HG03135 (cell line): Measurements from ENCODE around the gene WDR90.

Experiments used
- ATAC-seq: cut with Tn5 transposase; IDR thresholded peaks from one replicate; pipeline ENCODE4 v1.9.1; 2021; ENCODE audit warnings: mild to moderate bottlenecking, moderate library complexity; ENCODE audit not compliant: unreplicated experiment

WDR90 gene

DNA sequence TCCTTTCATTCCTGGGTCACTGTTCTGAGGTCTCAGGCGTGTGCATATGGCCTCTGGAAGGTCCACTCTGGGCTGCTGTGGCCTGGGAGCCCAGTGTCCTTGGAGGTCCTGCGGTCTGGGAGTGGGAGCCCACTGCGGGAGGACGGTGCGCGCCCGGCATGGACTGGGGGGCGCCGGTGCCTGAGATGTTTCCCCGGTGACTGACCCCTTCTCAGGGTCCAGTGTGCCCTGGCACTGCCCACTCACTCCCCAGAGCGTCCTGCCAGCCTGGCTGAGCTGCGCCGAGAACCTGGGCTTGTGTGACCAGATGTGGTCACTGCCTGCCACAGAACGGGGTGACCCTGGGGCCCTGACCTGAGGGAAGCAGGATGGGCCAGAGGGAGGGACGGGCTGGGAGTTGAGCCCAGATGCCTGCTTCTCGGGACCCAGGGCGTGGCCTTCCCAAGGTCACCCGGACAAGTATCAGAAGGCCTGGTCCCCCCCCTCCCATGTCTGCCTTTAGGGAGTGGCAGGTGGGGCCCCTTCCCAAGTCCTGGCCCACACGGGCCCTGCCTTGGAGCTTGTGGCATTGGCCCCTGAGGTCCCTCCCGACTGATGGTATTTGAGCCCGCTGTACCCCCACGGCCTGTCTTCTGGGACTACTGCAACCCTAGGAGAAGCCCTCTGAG lies 25.2 kb downstream of the WDR90 start:
- ATAC-seq, result no peak

DNA sequence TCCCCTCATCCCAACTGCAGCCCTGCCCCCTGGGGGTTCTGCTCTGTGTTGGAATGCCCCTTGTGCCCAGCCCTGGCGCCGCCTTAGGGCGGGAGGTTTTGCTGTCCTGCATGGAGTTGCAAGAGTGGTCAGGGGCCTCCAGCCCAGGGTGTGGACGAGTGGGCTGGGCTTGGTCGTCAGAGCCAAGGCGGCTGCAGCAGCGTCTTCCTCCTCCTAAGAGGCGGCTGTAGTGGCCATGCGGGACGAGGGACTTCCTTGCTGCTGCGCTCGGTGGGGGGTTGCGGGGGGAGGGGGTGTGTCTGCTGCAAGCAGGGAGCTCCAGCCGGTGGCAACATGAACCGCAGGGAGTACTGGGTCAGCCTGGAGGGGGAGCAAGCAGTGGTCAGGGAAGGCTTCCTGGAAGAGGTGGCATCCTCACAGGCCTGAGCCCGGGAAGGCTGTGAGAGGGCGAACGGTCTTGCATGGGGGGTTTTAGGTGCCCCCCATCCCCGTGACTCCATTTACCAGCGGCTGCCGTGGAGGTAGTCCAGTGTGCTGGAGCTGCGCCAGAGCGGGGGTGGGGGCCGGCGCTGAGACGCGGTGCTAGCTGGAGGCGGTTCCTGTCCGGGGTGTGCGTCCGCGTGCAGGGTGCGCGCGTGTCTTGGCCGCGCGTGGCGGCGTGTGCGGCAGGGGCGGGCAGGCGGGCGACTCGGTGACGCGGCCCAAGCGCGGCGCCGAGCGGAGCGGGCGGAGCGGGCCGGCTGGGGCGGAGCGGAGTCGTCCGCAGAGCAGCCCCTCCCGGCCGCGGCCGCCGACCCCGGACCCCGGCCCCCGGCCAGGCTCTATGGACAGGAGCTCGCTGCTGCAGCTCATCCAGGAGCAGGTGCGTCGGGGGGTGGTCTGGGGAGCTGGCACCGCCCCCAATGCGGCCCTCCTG lies 26.1 kb downstream of the WDR90 start, which contains the start of gene RHBDL1:
TSS of gene RHBDL1 (plus strand) at position 704 of the 916 bp plus-strand sequence. CDS start at position 824, 120 bp downstream.
- no peak for ATAC-seq

DNA sequence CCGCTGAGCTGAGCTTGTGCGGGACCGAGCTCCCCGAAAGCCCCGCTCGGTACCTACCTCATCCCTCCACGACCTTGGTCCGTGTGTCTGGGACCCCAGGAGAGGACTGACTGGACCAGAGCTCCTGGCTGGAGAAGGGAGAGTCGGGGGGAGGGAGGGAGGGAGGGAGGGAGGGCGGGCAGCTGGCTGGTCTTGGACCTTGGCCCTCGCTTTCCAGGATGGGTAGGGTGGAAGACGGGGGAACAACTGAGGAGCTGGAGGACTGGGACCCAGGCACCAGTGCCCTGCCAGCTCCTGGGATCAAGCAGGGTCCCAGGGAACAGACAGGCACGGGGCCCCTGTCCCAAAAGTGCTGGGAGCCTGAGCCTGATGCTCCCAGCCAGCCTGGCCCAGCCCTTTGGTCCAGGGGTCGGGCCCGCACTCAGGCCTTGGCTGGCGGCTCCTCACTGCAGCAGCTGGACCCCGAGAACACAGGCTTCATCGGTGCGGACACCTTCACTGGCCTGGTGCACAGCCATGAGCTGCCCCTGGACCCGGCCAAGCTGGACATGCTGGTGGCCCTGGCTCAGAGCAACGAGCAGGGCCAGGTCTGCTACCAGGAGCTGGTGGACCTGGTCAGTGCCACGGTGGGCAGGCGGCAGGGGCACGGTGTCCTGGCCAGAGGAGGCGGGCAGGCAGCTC lies 26.9 kb downstream of the WDR90 start:
- ATAC-seq, result no peak

DNA sequence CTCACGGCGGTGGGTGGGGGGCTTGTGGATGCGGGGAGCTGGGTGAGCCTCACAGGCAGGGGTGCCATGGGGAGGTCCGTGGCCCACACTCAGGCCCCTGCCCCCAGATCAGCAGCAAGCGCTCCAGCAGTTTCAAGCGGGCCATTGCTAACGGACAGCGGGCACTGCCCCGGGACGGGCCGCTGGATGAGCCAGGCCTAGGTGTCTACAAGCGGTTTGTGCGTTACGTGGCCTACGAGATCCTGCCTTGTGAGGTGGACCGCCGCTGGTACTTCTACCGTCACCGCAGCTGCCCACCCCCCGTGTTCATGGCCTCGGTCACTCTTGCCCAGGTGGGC lies 27.4 kb downstream of the WDR90 start:
- ATAC-seq, result no peak

DNA sequence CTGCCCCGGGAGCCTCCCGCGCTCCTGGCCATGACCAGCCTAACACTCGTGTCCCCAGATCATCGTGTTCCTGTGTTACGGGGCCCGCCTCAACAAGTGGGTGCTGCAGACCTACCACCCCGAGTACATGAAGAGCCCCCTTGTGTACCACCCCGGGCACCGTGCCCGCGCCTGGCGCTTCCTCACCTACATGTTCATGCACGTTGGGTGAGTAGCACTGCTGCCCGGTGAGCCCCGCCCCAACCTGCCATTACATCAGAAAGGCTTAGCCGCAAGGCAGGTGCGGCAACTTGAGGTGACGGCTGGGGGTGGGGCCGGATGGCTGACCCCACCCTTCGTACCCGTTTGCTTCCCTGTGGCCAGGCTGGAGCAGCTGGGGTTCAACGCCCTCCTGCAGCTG lies 27.7 kb downstream of the WDR90 start:
- ATAC-seq, result no peak

DNA sequence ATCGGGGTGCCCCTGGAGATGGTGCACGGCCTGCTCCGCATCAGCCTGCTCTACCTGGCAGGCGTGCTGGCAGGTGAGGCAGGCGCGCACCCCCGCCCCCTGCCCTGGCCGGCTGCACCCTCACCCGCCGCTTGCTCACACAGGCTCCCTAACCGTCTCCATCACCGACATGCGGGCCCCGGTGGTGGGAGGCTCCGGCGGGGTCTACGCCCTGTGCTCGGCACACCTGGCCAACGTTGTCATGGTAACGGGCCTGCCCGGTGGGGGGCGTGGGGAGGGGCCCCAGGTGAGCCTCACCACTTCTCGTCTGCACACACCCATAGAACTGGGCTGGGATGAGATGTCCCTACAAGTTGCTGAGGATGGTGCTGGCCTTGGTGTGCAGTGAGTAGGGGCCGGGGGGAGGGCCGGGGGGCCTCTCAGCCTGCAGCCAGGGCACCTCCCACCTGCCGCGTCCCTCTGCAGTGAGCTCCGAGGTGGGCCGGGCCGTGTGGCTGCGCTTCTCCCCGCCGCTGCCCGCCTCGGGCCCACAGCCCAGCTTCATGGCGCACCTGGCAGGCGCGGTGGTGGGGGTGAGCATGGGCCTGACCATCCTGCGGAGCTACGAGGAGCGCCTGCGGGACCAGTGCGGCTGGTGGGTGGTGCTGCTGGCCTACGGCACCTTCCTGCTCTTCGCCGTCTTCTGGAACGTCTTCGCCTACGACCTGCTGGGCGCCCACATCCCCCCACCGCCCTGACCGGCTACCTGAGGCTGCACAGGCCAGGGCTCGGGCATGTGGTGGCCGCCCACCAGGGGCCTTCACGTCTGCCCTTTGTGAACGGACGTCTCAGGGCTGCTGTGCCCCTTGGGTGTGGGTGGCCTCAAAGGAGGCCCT lies 28.4 kb downstream of the WDR90 start:
- no peak for ATAC-seq

DNA sequence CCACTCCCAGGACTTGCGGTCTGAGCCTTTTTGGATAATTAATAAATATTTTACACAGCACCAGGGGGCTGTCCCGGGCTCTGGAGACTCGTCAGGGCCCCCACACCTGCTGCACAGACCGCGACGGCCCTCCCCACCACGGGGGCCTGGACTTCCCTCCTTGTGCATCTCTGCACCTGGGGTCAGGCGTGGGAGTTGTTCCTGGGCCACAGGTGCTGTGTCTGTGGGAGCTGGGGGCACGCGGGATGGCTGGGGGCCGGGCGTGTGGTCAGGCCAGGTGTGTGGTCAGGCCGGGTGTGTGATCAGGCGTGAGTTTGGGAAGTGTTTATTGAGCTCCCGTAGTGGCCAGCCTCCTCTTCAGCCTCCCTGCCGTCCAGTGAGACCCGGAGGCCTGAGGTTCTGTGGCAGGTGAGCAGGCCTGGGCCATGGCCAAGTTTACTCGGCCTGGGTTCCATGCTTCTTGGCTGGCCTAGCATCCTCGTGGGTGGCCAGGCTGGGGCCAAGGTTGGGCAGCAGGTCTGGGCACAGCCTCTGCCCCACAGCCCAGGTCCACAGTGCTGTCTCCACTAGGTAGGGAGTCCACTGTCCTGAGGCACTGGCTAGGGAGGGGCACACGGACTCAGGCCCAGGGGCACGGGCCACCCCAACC lies 29.2 kb downstream of the WDR90 start:
- ATAC-seq, result no peak

DNA sequence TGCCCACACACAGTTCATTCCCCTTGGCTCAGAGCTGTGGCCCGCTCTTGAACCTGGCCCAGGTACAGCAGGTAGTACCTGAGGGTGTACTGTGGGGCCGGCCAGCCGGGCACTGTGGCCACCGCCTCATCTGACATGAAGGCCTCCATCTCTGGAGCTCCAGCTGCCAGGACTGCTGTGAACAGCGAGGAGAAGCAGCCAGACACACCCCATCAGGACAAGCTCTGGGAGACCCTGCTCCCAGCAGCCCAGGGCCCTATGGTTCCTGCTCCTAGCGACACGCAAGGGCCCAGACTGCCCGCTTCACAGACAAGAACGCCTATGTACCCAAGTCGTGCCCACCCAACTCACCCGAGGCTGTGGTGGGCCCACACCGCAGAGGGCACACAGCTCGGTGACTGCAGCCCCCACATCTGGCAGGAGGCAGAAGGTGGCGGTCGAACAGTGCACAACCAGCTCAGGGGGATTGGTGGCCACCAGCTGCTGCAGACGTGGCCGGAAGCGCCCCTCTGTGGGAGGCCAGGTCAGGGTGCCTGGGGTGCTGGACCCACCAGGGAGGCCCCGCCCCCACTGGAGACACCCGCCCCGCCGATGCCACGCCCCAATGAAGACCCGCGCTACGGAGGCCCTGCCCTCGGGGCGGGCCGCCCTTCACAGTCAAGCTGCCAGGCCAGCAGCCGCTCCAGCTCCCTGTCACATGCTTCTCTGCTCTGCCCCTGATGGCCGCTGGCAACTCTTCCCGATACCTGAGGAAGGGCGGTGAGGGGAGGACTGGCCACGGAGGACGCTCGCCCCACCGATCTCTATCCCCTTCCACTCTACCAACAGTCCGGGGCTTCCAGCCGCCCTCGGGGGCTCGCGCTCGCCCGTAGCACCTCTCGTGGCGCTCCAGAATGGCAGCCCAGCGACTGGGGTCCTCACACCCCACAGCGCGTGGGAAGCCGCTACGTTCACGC lies 30.0 kb downstream of the WDR90 start:
- ATAC-seq, result no peak

DNA sequence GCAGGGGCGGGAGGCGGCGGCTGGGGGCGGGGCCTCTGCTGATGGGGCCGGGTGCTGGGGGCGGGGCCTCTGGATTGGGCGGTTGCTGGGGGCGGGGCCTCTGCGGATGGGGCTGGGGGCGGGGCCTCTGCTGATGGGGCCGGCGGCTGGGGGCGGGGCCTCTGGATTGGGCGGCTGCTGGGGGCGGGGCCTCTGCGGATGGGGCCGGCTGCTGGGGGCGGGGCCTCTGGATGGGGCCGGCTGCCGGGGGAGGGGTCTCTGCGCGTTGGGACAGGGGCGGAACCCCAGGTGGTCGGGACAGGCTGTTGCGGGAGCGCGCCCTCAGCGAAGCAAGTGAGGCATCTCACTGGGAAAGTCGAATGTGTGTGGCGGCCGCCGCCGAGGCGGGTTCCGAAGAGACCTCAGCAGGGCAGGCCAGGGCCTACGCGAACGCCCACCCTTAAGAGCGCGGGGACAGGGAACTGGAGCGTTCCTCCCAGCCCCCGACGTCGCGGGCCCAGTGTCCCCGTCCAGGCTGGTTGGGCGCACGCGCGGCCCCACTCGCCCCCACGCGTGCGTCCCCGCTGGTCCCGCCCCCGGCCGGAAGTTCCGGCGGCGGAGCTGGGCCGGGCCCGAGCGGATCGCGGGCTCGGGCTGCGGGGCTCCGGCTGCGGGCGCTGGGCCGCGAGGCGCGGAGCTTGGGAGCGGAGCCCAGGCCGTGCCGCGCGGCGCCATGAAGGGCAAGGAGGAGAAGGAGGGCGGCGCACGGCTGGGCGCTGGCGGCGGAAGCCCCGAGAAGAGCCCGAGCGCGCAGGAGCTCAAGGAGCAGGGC lies 30.9 kb downstream of the WDR90 start, which contains the start of gene STUB1:
TSS of gene STUB1 (plus strand) at position 597 of the 811 bp plus-strand sequence. CDS start at position 713, 116 bp downstream.
- peak; percentile 35 for ATAC-seq

DNA sequence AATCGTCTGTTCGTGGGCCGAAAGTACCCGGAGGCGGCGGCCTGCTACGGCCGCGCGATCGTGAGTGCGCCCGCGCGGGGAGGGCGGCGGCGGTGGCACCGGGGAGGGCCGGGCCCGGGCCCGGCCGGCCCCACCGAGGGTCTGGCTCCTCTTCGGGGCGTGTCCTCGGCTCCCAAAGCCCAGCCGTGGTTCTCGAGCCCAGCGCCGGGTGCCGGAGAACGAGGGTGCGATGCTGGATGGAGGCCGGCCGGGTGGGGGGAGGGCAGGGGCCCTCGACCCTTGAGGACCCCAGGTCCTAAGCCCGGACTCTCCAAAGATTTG lies 31.4 kb downstream of the WDR90 start:
- ATAC-seq, result no peak

DNA sequence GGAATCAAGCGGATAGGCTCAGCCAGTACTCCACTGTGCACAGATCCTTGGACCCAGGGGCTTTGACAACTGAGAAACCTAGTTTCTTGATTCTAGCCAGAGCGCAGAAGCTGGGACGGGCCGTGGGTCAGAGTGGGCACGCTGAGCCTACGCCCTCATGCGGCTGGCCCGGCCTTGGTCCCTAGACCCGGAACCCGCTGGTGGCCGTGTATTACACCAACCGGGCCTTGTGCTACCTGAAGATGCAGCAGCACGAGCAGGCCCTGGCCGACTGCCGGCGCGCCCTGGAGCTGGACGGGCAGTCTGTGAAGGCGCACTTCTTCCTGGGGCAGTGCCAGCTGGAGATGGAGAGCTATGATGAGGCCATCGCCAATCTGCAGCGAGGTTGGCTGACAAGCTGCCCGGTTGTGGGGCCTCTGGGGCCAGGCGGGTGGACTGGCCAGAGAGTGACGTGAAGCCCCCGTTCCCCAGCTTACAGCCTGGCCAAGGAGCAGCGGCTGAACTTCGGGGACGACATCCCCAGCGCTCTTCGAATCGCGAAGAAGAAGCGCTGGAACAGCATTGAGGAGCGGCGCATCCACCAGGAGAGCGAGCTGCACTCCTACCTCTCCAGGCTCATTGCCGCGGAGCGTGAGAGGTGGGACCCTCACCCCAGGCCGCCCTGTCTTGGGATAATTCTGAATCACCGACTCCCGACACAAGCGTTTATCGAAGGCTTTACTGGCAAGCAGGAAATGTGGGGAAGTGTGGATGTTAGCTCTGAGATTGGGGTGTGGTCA lies 32.0 kb downstream of the WDR90 start:
- ATAC-seq, result no peak

DNA sequence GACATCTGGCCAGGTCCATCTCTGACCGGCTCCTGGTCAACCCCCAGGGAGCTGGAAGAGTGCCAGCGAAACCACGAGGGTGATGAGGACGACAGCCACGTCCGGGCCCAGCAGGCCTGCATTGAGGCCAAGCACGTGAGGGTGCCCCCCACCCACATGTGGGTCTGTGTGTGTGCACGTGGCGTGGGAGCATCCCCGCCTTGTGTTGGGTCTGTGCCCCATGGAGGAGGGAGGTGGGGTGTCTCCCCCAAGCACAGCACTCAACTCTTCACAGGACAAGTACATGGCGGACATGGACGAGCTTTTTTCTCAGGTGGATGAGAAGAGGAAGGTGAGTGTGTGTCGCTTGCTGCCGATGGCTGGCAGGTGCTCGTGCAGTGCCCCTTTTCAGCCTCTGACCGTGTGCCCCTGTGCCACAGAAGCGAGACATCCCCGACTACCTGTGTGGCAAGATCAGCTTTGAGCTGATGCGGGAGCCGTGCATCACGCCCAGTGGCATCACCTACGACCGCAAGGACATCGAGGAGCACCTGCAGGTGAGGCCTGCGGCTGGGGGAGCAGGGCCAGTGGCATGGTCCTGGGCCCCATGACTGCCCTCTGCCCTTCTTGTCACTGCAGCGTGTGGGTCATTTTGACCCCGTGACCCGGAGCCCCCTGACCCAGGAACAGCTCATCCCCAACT lies 32.7 kb downstream of the WDR90 start:
- no peak for ATAC-seq

DNA sequence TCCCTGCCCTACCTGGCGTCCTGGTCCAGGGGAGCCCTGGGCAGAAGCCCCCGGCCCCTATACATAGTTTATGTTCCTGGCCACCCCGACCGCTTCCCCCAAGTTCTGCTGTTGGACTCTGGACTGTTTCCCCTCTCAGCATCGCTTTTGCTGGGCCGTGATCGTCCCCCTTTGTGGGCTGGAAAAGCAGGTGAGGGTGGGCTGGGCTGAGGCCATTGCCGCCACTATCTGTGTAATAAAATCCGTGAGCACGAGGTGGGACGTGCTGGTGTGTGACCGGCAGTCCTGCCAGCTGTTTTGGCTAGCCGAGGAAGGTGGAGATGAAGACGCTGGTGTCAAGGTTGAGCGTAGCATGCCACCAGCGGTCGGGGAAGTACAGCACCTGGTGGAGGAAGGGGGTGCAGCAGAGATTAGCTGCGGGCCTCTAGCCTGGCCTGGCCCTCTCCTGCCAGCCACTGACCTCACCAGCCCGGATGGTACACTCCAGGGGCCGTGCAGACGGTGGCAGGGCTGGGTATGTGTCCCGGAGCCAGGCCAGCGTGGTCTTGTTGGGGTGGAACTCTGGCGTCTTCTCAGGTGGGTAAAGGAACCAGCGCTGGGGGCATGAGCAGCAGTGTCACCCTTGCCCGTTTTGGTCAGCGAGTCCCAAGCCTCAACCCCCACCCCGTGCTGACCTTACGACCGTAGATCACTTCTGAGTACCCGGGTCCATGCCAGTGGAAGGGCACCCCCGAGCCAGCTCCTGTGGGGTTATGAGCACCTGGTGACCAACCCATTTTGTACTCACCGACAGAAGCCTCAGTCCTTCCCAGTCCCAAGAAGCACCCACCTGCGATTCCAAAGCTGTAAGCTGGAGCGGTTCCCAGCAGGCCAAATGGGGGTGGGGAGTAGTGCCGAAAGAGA lies 33.6 kb downstream of the WDR90 start:
- ATAC-seq, result no peak

DNA sequence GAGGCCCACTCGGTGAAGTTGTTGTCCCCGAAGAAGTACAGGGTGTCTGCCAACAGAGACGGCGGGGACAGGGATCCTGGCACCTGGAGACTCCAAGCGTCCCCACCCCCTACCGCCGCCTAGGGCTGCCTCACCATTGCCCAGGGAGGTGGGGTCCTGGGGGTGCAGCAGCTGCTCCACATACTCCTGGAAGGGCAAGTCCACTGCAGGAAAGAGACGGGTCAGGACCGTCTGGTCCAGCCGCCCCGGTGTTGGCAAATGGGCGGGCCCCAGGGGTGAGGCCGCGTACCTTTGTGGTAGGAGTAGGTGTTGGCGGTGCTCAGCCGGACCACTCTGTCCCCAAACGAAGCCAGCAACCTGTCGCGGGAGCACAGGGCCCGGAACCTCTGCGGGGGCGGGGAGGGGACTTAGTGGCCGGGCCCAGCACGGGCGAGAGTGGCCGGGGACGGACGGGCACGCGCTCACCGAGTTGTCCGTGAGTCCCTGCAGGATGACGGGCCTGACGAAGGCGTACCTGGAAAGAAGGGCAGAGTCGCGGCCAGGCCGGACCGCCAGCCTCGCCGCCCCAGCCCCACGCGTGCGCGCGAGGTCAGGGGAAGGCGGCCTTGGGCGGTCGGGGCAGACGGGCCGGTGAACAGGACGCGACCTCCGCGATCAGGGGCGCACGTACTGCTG lies 34.4 kb downstream of the WDR90 start:
- peak; percentile 4 for ATAC-seq

DNA sequence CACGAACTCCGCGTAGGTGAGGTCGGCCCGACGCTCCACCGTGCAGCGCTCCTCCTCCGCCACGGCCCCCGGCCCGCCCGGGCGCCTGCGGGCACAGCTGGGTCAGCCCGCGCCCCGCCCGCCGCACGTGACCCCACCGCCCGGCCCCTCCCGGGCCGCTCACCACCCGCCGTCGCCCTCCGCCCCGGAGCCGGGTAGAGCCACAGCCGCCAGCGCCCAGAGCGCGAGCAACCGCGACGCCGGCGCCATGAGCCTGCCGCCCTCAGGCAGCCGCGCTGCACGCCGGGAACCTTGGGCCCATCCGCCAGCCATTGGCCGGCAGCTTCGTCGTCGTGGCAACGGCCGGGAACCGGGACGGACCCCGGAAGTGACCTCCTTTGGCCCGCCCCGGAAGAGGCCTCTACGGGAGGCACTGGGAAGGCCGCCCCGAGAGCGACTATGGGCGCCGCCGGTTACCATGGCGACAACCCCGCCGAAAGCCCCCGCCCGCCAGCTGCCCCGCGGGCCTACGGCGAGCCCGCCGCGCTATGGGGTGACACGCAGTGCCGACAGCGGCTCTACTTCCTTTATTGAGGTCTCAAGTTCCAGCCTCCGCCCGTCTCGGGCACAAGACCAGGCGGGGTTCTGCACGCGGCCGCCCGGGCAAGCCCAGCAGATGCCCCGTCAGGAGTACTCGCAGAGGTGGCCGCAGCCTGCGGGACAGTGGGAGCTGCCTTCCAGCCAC lies 35.1 kb downstream of the WDR90 start, which contains the start of gene JMJD8:
TSS of gene JMJD8 (minus strand) at position 264 of the 724 bp plus-strand sequence. CDS start at position 249, 15 bp downstream.
- ATAC-seq, result peak; percentile 55
